Measurements from ENCODE around the gene KRT82.
"Not testable (repeated sequence)": the region's sequence is repeated elsewhere in the genome, so short reads cannot be mapped to it uniquely, and the experiment has no call there.

The KRT82 gene

GRCh38 chr12:52347551-52348510, 58.3 kb downstream of the KRT82 start:
- no peaks in the 10 kb centered on the region for H3K4me1 ChIP-seq (ENCODE audit: low read length)
- no peaks in the 10 kb centered on the region for H3K9me3 ChIP-seq (ENCODE audit: insufficient read depth, low read length)
- no peak overlapping the region for H3K9ac ChIP-seq (ENCODE audit: low read length)
- TF ChIP-seq CTCF (IDR thresholded peaks at IDR 0.05; ENCODE audit: low read depth, low read length) (no peak), EZH2phosphoT487 (IDR thresholded peaks at IDR 0.05; ENCODE audit: low read depth) (no peak)
- no peaks in the 10 kb centered on the region for H3K79me2 ChIP-seq (ENCODE audit: low read length)
- H3K27me3 ChIP-seq (ENCODE audit: low read depth, low read length): peaks cover 39% of the 10 kb centered on the region
- H3K27ac ChIP-seq (ENCODE audit: low read length): no peak overlapping the region
- no peaks in the 10 kb centered on the region for H3K36me3 ChIP-seq (replicated peaks; ENCODE audit: low read depth, low read length)
- H3K4me3 ChIP-seq (ENCODE audit: low read length): no peak overlapping the region
- no peak overlapping the region for H3K4me2 ChIP-seq (ENCODE audit: low read length)
- no peak overlapping the region for H2AFZ ChIP-seq (ENCODE audit: low read depth, low read length)
- H4K20me1 ChIP-seq (ENCODE audit: insufficient read depth, low read length): no peaks in the 10 kb centered on the region

GRCh38 chr12:52347016-52347415, 59.1 kb downstream of the KRT82 start:
- TF ChIP-seq EZH2phosphoT487 (IDR thresholded peaks at IDR 0.05; ENCODE audit: low read depth) (no peak), CTCF (IDR thresholded peaks at IDR 0.05; ENCODE audit: low read depth, low read length) (no peak)
- Histone ChIP-seq H3K4me2 (ENCODE audit: low read length) (no peak overlapping the region), H3K4me3 (ENCODE audit: low read length) (no peak overlapping the region), H3K27me3 (ENCODE audit: low read depth, low read length) (peaks cover 43% of the 10 kb centered on the region), H3K79me2 (ENCODE audit: low read length) (no peaks in the 10 kb centered on the region), H3K9ac (ENCODE audit: low read length) (no peak overlapping the region), H3K36me3 (replicated peaks; ENCODE audit: low read depth, low read length) (no peaks in the 10 kb centered on the region), H2AFZ (ENCODE audit: low read depth, low read length) (no peak overlapping the region), H4K20me1 (ENCODE audit: insufficient read depth, low read length) (no peaks in the 10 kb centered on the region), H3K27ac (ENCODE audit: low read length) (no peak overlapping the region), H3K9me3 (ENCODE audit: insufficient read depth, low read length) (no peaks in the 10 kb centered on the region), H3K4me1 (ENCODE audit: low read length) (no peaks in the 10 kb centered on the region)

GRCh38 chr12:52346593-52346992, 59.5 kb downstream of the KRT82 start:
- Histone ChIP-seq H3K27me3 (ENCODE audit: low read depth, low read length) (peaks cover 39% of the 10 kb centered on the region), H4K20me1 (ENCODE audit: insufficient read depth, low read length) (no peaks in the 10 kb centered on the region), H3K79me2 (ENCODE audit: low read length) (no peaks in the 10 kb centered on the region), H3K36me3 (replicated peaks; ENCODE audit: low read depth, low read length) (no peaks in the 10 kb centered on the region), H3K4me1 (ENCODE audit: low read length) (no peaks in the 10 kb centered on the region), H3K4me3 (ENCODE audit: low read length) (no peak overlapping the region), H3K9ac (ENCODE audit: low read length) (no peak overlapping the region), H3K4me2 (ENCODE audit: low read length) (no peak overlapping the region), H3K9me3 (ENCODE audit: insufficient read depth, low read length) (no peaks in the 10 kb centered on the region), H3K27ac (ENCODE audit: low read length) (no peak overlapping the region), H2AFZ (ENCODE audit: low read depth, low read length) (no peak overlapping the region)
- no peak for TF ChIP-seq EZH2phosphoT487 (IDR thresholded peaks at IDR 0.05; ENCODE audit: low read depth)

GRCh38 chr12:52345041-52345440, 61.1 kb downstream of the KRT82 start:
- H3K4me3 ChIP-seq (ENCODE audit: low read length); H2AFZ ChIP-seq (ENCODE audit: low read depth, low read length); H3K9ac ChIP-seq (ENCODE audit: low read length); H3K9me3 ChIP-seq (ENCODE audit: insufficient read depth, low read length); H3K4me2 ChIP-seq (ENCODE audit: low read length); H3K36me3 ChIP-seq (replicated peaks; ENCODE audit: low read depth, low read length); H4K20me1 ChIP-seq (ENCODE audit: insufficient read depth, low read length); H3K79me2 ChIP-seq (ENCODE audit: low read length); H3K4me1 ChIP-seq (ENCODE audit: low read length); H3K27ac ChIP-seq (ENCODE audit: low read length): not testable (repeated sequence)
- peaks cover 32% of the 10 kb centered on the region for H3K27me3 ChIP-seq (ENCODE audit: low read depth, low read length)

GRCh38 chr12:52344111-52344510, 62.0 kb downstream of the KRT82 start:
- no peaks in the 10 kb centered on the region for H3K79me2 ChIP-seq (ENCODE audit: low read length)
- H3K36me3 ChIP-seq (replicated peaks; ENCODE audit: low read depth, low read length): no peaks in the 10 kb centered on the region
- no peak overlapping the region for H3K27ac ChIP-seq (ENCODE audit: low read length)
- no peak overlapping the region for H3K9ac ChIP-seq (ENCODE audit: low read length)
- no peak overlapping the region for H3K4me3 ChIP-seq (ENCODE audit: low read length)
- H2AFZ ChIP-seq (ENCODE audit: low read depth, low read length): no peak overlapping the region
- H4K20me1 ChIP-seq (ENCODE audit: insufficient read depth, low read length): no peaks in the 10 kb centered on the region
- no peak overlapping the region for H3K4me2 ChIP-seq (ENCODE audit: low read length)
- H3K27me3 ChIP-seq (ENCODE audit: low read depth, low read length): peaks cover 26% of the 10 kb centered on the region
- no peaks in the 10 kb centered on the region for H3K4me1 ChIP-seq (ENCODE audit: low read length)
- H3K9me3 ChIP-seq (ENCODE audit: insufficient read depth, low read length): no peaks in the 10 kb centered on the region
- TF ChIP-seq CTCF (IDR thresholded peaks at IDR 0.05; ENCODE audit: low read depth, low read length) (no peak), EZH2phosphoT487 (IDR thresholded peaks at IDR 0.05; ENCODE audit: low read depth) (no peak)

All from OCI-LY3 (cell line).